Activated T-helper 1 cell treated with anti-CD3 and anti-CD28 coated beads, Interleukin-12 subunit alpha, Interleukin-12 subunit beta, Interleukin-2, Interleukin-4 antibody, amounts not matched to agents 30 ng/mL and 10 ng/mL and 1 ng/mL, durations not matched to agents 14 hours and 24 hours and 36 hours (primary cell): Measurements from ENCODE around the gene SMURF2. TPM values are rescaled to one million over a fixed set of nuclear protein-coding genes. Genes with fewer than 3 reads are reported as not detected.

Experiments
- DNase-seq: peaks from one replicate; pipeline ENCODE4 v3.0.0; 2021; ENCODE audit warnings: low spot score
- H3K27ac Mint-ChIP-seq: one replicate; pipeline ENCODE4 v1.8.0; 2021; ENCODE audit warnings: mild to moderate bottlenecking, mixed read lengths
- H3K27me3 Mint-ChIP-seq: one replicate; pipeline ENCODE4 v1.8.0; 2022; ENCODE audit warnings: mild to moderate bottlenecking, moderate library complexity, mixed read lengths; ENCODE audit not compliant: insufficient read depth
- H3K36me3 Mint-ChIP-seq: one replicate; pipeline ENCODE4 v1.8.0; 2021; ENCODE audit warnings: low read depth, mixed read lengths
- H3K4me1 Mint-ChIP-seq: one replicate; pipeline ENCODE4 v1.8.0; 2021; ENCODE audit warnings: low read depth, mixed read lengths
- H3K4me3 Mint-ChIP-seq: one replicate; pipeline ENCODE4 v1.8.0; 2021; ENCODE audit warnings: mild to moderate bottlenecking, moderate library complexity, mixed read lengths
- H3K9me3 Mint-ChIP-seq: one replicate; pipeline ENCODE4 v1.8.0; 2021; ENCODE audit warnings: mixed read lengths
- intact Hi-C: fragments of 100-400 bp; cut with micrococcal nuclease; formaldehyde crosslinking; loops from one replicate; pipeline ENCODE4 v1.15.1; 2024
- total RNA-seq: library from RNA; stranded (reverse); gene quantifications from 2 replicates; pipeline ENCODE4 v1.2.3, GENCODE V29; 2022

Gene SMURF2
- total RNA-seq, 1 donor from 2014 or later, result 11.1 TPM

GRCh38 chr17:64565563-64565962 lies 96.5 kb downstream of the SMURF2 start:
- no peak overlapping the region for H3K4me3 Mint-ChIP-seq
- peaks cover 7% of the 10 kb centered on the region for H3K36me3 Mint-ChIP-seq
- no peak overlapping the region for H3K27ac Mint-ChIP-seq
- DNase-seq, result no peak
- no peaks in the 10 kb centered on the region for H3K27me3 Mint-ChIP-seq
- no peaks in the 10 kb centered on the region for H3K9me3 Mint-ChIP-seq
- intact Hi-C loops, result no loop called here
- H3K4me1 Mint-ChIP-seq, result no peaks in the 10 kb centered on the region

DNA sequence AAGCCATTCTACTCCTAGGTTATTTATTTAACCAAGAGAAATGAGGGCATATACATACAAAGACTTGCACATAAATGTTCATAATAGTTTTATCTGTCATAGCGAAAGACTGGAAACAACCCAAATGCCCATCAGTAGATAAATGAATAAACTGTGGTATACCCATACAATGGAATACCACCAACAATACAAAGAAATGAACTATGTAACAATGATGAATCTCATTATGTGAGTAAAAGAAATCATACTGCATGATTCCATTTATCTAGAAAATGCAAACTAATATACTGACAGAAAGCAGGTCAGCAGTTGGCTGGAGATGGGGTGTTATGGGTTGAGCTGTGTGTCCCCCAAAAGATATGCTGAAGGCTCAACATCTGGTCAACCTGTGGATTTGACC lies 98.0 kb downstream of the SMURF2 start:
- Mint-ChIP-seq H3K27me3 (no peaks in the 10 kb centered on the region), H3K4me3 (no peak overlapping the region), H3K36me3 (peaks cover 7% of the 10 kb centered on the region), H3K9me3 (no peaks in the 10 kb centered on the region), H3K4me1 (no peaks in the 10 kb centered on the region), H3K27ac (no peak overlapping the region)
- intact Hi-C loops, result no loop called here
- DNase-seq, result no peak

DNA sequence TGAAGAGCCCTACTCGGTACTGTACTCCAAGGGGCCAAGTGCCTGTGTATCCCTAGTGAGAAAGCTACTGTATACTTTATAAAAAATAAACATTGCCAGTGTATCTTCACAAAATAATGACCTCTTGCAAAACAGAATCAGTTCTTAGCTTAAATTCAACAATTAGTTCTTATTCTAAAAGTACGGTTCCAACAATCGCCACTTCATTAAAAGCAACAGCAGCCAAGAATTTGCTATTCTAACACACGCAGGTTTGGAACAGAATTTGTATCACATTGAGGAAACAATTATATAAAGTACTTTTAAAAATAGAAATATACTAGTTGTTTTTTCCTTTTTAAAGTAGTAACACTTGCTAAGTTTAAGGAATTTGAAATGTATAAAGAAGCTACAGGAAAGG lies 106.8 kb downstream of the SMURF2 start:
- Mint-ChIP-seq H3K36me3 (peaks cover 12% of the 10 kb centered on the region), H3K4me1 (no peaks in the 10 kb centered on the region), H3K27me3 (no peaks in the 10 kb centered on the region), H3K27ac (no peak overlapping the region), H3K4me3 (no peak overlapping the region), H3K9me3 (no peaks in the 10 kb centered on the region)
- intact Hi-C loops, result no loop called here
- no peak for DNase-seq

DNA sequence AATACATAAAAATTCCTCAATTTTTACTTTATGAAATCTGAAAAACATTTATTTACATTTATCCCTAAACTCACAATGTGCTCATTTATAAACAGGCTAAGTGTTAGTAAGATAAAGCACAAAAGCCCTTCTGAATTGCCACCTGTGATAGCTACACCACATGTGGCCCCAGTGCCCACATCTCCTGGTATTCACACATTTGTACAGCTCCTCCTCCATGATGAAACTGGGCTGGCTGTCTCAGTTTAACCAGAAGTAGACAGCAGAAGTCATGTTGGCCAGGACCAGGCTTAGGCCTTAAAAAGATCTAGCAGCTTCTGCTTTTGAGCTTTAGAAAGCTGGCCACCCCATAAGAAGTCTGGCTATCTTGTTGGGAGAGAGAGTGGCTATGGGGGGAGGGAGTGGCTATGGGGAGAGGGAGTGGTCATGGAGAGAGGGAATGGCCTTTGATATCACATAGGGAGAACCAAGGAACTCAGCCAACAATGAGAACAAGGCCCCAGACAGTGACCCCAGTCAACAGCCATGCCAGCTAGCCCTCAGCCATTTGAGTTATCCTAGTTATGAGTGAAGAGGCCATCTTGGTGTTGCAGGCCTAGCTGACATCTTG lies 108.0 kb downstream of the SMURF2 start:
- peaks cover 14% of the 10 kb centered on the region for H3K36me3 Mint-ChIP-seq
- no peak overlapping the region for H3K4me3 Mint-ChIP-seq
- H3K27ac Mint-ChIP-seq, result no peak overlapping the region
- intact Hi-C loops, result no loop called here
- DNase-seq, result no peak
- H3K9me3 Mint-ChIP-seq, result no peaks in the 10 kb centered on the region
- no peaks in the 10 kb centered on the region for H3K4me1 Mint-ChIP-seq
- no peaks in the 10 kb centered on the region for H3K27me3 Mint-ChIP-seq

DNA sequence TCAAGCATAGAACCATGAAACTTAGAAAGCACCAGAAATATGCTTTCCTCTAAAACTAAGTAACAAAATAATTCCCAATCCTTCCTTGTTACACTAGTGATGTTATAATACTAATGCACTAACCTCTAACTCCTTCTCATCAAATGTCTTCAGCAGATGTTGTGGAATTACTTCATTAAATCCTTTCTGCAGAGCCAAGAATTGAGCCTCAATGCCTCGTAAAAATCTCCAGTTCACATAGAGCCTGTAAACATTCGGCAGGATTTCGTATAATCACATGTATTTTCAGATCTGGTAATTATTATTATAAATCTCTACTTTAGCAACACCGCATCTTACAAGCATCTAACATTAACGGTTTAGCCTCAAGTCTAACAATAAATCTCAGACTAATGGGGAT lies 110.6 kb downstream of the SMURF2 start:
- Mint-ChIP-seq H3K9me3 (no peaks in the 10 kb centered on the region), H3K4me3 (no peak overlapping the region), H3K27ac (no peak overlapping the region), H3K36me3 (peaks cover 18% of the 10 kb centered on the region), H3K27me3 (no peaks in the 10 kb centered on the region), H3K4me1 (no peaks in the 10 kb centered on the region)
- intact Hi-C loops, result no loop called here
- DNase-seq, result no peak

- Mint-ChIP-seq H3K4me1 (no peaks in the 10 kb centered on the region), H3K27me3 (no peaks in the 10 kb centered on the region), H3K36me3 (peaks cover 15% of the 10 kb centered on the region), H3K4me3 (no peak overlapping the region), H3K9me3 (no peaks in the 10 kb centered on the region), H3K27ac (no peak overlapping the region)
- no peak for DNase-seq
- intact Hi-C loops, result no loop called here
Measured at GRCh38 chr17:64547319-64547718, 114.8 kb downstream of the SMURF2 start.

- intact Hi-C loops, result no loop called here
- H3K4me3 Mint-ChIP-seq, result no peak overlapping the region
- H3K4me1 Mint-ChIP-seq, result no peaks in the 10 kb centered on the region
- H3K27me3 Mint-ChIP-seq, result no peaks in the 10 kb centered on the region
- no peak overlapping the region for H3K27ac Mint-ChIP-seq
- H3K36me3 Mint-ChIP-seq, result peaks cover 15% of the 10 kb centered on the region
- H3K9me3 Mint-ChIP-seq, result no peaks in the 10 kb centered on the region
- DNase-seq, result no peak
Measured at GRCh38 chr17:64546716-64547115, 115.4 kb downstream of the SMURF2 start.

- H3K27me3 Mint-ChIP-seq, result no peaks in the 10 kb centered on the region
- no peak overlapping the region for H3K4me3 Mint-ChIP-seq
- intact Hi-C loops, result no loop called here
- no peak for DNase-seq
- no peak overlapping the region for H3K27ac Mint-ChIP-seq
- H3K9me3 Mint-ChIP-seq, result no peaks in the 10 kb centered on the region
- H3K4me1 Mint-ChIP-seq, result no peaks in the 10 kb centered on the region
- H3K36me3 Mint-ChIP-seq, result peaks cover 13% of the 10 kb centered on the region
Measured at GRCh38 chr17:64544742-64545141, 117.4 kb downstream of the SMURF2 start.

DNA sequence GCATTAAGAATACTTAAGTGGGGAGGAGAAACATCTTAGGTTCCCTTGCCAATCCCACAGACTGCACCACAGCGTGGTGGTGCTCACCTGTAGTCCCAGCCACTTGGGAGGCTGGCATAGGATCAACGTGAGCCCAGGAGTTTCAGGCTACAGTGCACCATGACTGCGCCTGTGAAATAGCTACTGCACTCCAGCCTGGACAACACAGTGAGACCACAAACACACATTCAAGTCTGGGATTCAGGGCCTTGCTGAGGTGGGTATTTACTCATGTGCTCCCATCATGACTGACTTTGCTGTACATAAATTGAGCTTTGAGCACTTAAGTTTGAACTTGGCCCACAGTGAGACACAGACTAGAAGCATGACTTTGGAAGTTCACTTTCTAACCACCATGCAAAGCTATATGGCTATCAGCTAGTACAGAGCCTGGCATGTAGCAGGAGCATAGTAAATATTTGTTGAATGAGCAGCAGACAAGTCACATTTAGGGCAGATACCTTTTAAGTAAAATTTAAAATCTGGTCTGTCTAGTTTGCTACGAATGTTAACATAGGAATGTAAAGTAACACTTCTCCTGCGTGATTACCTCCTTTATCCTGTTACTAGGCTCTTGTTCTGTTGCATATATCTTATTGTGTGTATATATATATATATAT lies 121.9 kb downstream of the SMURF2 start:
- Mint-ChIP-seq H3K36me3 (peaks cover 35% of the 10 kb centered on the region), H3K4me3 (no peak overlapping the region), H3K4me1 (no peaks in the 10 kb centered on the region), H3K9me3 (no peaks in the 10 kb centered on the region), H3K27me3 (no peaks in the 10 kb centered on the region), H3K27ac (no peak overlapping the region)
- intact Hi-C loops, result no loop called here
- DNase-seq, result no peak

DNA sequence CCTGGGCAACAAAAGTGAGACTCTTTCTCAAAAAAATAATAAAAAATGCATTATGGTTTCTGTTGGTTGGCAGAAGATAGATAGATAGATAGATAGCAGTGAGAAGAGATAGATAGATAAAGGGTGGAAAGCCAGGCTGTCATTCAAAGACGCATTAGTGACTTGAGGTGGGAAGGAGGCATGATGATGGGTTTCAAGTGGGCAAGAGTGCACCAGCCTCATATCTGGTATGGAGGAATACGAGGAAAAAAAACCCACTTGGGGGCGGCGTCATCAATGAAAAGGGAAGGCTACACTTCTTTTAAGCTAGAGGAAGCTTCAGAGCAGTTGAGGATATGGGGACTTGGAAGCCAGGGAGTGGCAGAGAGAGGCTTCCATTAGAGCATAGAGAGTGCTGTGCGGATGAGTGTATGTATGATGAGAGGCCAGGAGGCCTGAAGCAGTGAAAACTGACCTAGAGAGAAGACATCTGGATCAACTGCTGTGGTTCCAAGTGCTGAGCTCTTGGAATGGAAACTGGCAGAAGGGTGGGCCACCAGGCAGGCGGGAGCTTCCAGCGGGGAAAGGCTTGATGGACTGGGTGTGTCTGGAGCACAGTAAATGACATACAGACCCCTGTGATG lies 123.5 kb downstream of the SMURF2 start:
- no peak for DNase-seq
- intact Hi-C loops, result no loop called here
- Mint-ChIP-seq H3K4me3 (no peak overlapping the region), H3K4me1 (peaks cover 7% of the 10 kb centered on the region), H3K9me3 (no peaks in the 10 kb centered on the region), H3K27me3 (no peaks in the 10 kb centered on the region), H3K36me3 (peaks cover 41% of the 10 kb centered on the region), H3K27ac (peak overlapping the region; percentile 12)

GRCh38 chr17:64537488-64537887 lies 124.6 kb downstream of the SMURF2 start:
- H3K9me3 Mint-ChIP-seq, result no peaks in the 10 kb centered on the region
- peaks cover 47% of the 10 kb centered on the region for H3K36me3 Mint-ChIP-seq
- H3K27me3 Mint-ChIP-seq, result no peaks in the 10 kb centered on the region
- peaks cover 14% of the 10 kb centered on the region for H3K4me1 Mint-ChIP-seq
- no peak overlapping the region for H3K27ac Mint-ChIP-seq
- intact Hi-C loops, result no loop called here
- DNase-seq, result no peak
- H3K4me3 Mint-ChIP-seq, result no peak overlapping the region

DNA sequence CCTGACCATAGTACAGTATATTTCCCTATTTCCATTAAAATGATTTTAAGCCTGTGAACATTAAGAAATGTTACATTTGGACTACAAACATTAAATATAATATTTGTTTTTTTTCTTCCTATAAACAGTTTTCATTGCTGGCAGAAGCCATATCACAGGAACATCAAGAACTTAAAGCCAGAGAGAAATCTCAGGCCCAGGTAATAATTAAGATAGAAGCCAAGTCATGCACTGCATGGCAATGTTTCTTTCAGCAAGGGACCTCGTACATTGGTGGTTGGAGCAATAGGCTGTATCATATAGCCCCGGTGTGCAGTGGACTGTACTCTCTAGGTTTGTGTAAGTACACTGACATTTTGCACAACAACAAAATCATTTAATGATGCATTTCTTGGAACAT lies 125.2 kb downstream of the SMURF2 start:
- peaks cover 14% of the 10 kb centered on the region for H3K4me1 Mint-ChIP-seq
- no peak for DNase-seq
- H3K36me3 Mint-ChIP-seq, result peaks cover 51% of the 10 kb centered on the region
- no peak overlapping the region for H3K27ac Mint-ChIP-seq
- H3K27me3 Mint-ChIP-seq, result no peaks in the 10 kb centered on the region
- intact Hi-C loops, result no loop called here
- no peaks in the 10 kb centered on the region for H3K9me3 Mint-ChIP-seq
- no peak overlapping the region for H3K4me3 Mint-ChIP-seq

GRCh38 chr17:64535357-64535756 lies 126.8 kb downstream of the SMURF2 start:
- intact Hi-C loops, result no loop called here
- H3K27me3 Mint-ChIP-seq, result no peaks in the 10 kb centered on the region
- H3K4me3 Mint-ChIP-seq, result no peak overlapping the region
- peaks cover 14% of the 10 kb centered on the region for H3K4me1 Mint-ChIP-seq
- H3K36me3 Mint-ChIP-seq, result peaks cover 61% of the 10 kb centered on the region
- DNase-seq, result no peak
- H3K27ac Mint-ChIP-seq, result no peak overlapping the region
- no peaks in the 10 kb centered on the region for H3K9me3 Mint-ChIP-seq
